HEK293 (cell line): ENCODE measurements around the gene SLFN5.
A peak's percentile ranks its signal among the peaks of the same experiment; 100 is the strongest.

ENCODE experiments used
- CTCF ChIA-PET: fragments of 350-600 bp; formaldehyde crosslinking; extraction: SDS; loops from one replicate; lab custom pipeline; 2021; ENCODE audit warnings: antibody characterized with exemption; lab: Yijun Ruan, JAX
- POLR2A ChIA-PET: fragments of 300-600 bp; formaldehyde crosslinking; extraction: SDS; loops from one replicate; lab custom pipeline; 2020; ENCODE audit warnings: antibody characterized with exemption, inconsistent platforms; lab: Yijun Ruan, JAX
- H3K27ac ChIP-seq: fragments of 200-500 bp; sonication (Bioruptor generic); 2 replicates; pipeline ENCODE4 v1.5.1; 2014; ENCODE audit warnings: low read depth, low read length, control low read depth, inconsistent platforms; ENCODE audit errors: extremely low read depth
- H3K36me3 ChIP-seq, 2 experiments: fragments of 200-500 bp in 1 of 2; sonication (Bioruptor generic) in 1 of 2; 1 replicate in 1 of 2; 2 replicates in 1 of 2; pipeline ENCODE4 v1.5.1; 2014 to 2017; ENCODE audit warnings: inconsistent platforms in 2 of 2, low read length in 2 of 2; ENCODE audit not compliant: control insufficient read depth in 2 of 2, insufficient read depth in 1 of 2
- H3K4me1 ChIP-seq: fragments of 200-500 bp; sonication (Bioruptor generic); 2 replicates; pipeline ENCODE4 v1.5.1; 2014; ENCODE audit warnings: mild to moderate bottlenecking, low read length, inconsistent platforms; ENCODE audit not compliant: control insufficient read depth, insufficient read depth
- H3K4me3 ChIP-seq: 2 replicates; pipeline ENCODE4 v1.5.1; 2011; ENCODE audit warnings: low read depth, mild to moderate bottlenecking, control low read depth, low read length, moderate library complexity
- H3K9me3 ChIP-seq: fragments of 200-500 bp; sonication (Bioruptor generic); 2 replicates; pipeline ENCODE4 v1.5.1; 2014; ENCODE audit warnings: low read depth, low read length, inconsistent platforms; ENCODE audit not compliant: control insufficient read depth, insufficient read depth
- BCL6B ChIP-seq: fragments of 450-650 bp; formaldehyde crosslinking; IDR thresholded peaks from 2 replicates; pipeline ENCODE4 v1.5.1; 2017; ENCODE audit warnings: missing biosample characterization, missing genetic modification characterization
- KLF1 ChIP-seq: fragments of 450-650 bp; formaldehyde crosslinking; IDR thresholded peaks from 2 replicates; pipeline ENCODE4 v1.5.1; 2016; ENCODE audit warnings: missing biosample characterization, missing genetic modification characterization
- KLF17 ChIP-seq: fragments of 450-650 bp; formaldehyde crosslinking; IDR thresholded peaks from 2 replicates; pipeline ENCODE4 v1.5.1; 2016; ENCODE audit warnings: missing biosample characterization, missing genetic modification characterization
- MZF1 ChIP-seq: fragments of 450-650 bp; formaldehyde crosslinking; IDR thresholded peaks from 2 replicates; pipeline ENCODE4 v1.5.1; 2017; ENCODE audit warnings: missing biosample characterization, missing genetic modification characterization, borderline replicate concordance
- OSR2 ChIP-seq: fragments of 450-650 bp; formaldehyde crosslinking; IDR thresholded peaks from 2 replicates; pipeline ENCODE4 v1.5.1; 2016; ENCODE audit warnings: missing biosample characterization, missing genetic modification characterization
- PRDM1 ChIP-seq: fragments of 450-650 bp; formaldehyde crosslinking; IDR thresholded peaks from 2 replicates; pipeline ENCODE4; 2016; ENCODE audit warnings: missing biosample characterization, missing genetic modification characterization
- YY1 ChIP-seq: fragments of 450-650 bp; formaldehyde crosslinking; IDR thresholded peaks from 2 replicates; pipeline ENCODE4 v1.5.1; 2018; ENCODE audit warnings: missing biosample characterization, missing genetic modification characterization
- ZEB2 ChIP-seq: fragments of 450-650 bp; formaldehyde crosslinking; IDR thresholded peaks from 2 replicates; pipeline ENCODE4 v1.5.1; 2016; ENCODE audit warnings: missing biosample characterization, missing genetic modification characterization
- ZFP69B ChIP-seq: fragments of 450-650 bp; formaldehyde crosslinking; IDR thresholded peaks from 2 replicates; pipeline ENCODE4 v1.5.1; 2016; ENCODE audit warnings: missing biosample characterization, missing genetic modification characterization
- ZNF121 ChIP-seq: fragments of 450-650 bp; formaldehyde crosslinking; IDR thresholded peaks from 2 replicates; pipeline ENCODE4 v1.5.1; 2016; ENCODE audit warnings: missing biosample characterization, missing genetic modification characterization
- ZNF133 ChIP-seq: fragments of 450-650 bp; formaldehyde crosslinking; IDR thresholded peaks from 2 replicates; pipeline ENCODE4 v1.5.1; 2016; ENCODE audit warnings: missing biosample characterization, missing genetic modification characterization
- ZNF2 ChIP-seq: fragments of 450-650 bp; formaldehyde crosslinking; IDR thresholded peaks from 2 replicates; pipeline ENCODE4 v1.5.1; 2016; ENCODE audit warnings: missing biosample characterization, missing genetic modification characterization
- ZNF202 ChIP-seq: fragments of 450-650 bp; formaldehyde crosslinking; IDR thresholded peaks from 2 replicates; pipeline ENCODE4 v1.5.1; 2016; ENCODE audit warnings: missing biosample characterization, missing genetic modification characterization, borderline replicate concordance
- ZNF292 ChIP-seq: fragments of 450-650 bp; formaldehyde crosslinking; IDR thresholded peaks from 2 replicates; pipeline ENCODE4 v1.5.1; 2016; ENCODE audit warnings: low read depth, missing biosample characterization, missing genetic modification characterization, borderline replicate concordance
- ZNF324 ChIP-seq: fragments of 450-650 bp; formaldehyde crosslinking; IDR thresholded peaks from 2 replicates; pipeline ENCODE4 v1.5.1; 2016; ENCODE audit warnings: missing biosample characterization, missing genetic modification characterization
- ZNF394 ChIP-seq: fragments of 450-650 bp; formaldehyde crosslinking; IDR thresholded peaks from 2 replicates; pipeline ENCODE4 v1.5.1; 2016; ENCODE audit warnings: missing biosample characterization, missing genetic modification characterization, mild to moderate bottlenecking, moderate library complexity, borderline replicate concordance
- ZNF548 ChIP-seq: fragments of 450-650 bp; formaldehyde crosslinking; IDR thresholded peaks from 2 replicates; pipeline ENCODE4 v1.5.1; 2016; ENCODE audit warnings: missing biosample characterization, missing genetic modification characterization
- ZNF596 ChIP-seq: fragments of 450-650 bp; IDR thresholded peaks from 2 replicates; pipeline ENCODE4 v1.5.0; 2018; ENCODE audit warnings: missing biosample characterization, mild to moderate bottlenecking, missing genetic modification characterization, moderate library complexity
- ZNF629 ChIP-seq: fragments of 450-650 bp; formaldehyde crosslinking; IDR thresholded peaks from 2 replicates; pipeline ENCODE4 v1.5.1; 2017; ENCODE audit warnings: missing biosample characterization, missing genetic modification characterization
- ZNF670 ChIP-seq: fragments of 450-650 bp; formaldehyde crosslinking; IDR thresholded peaks from 2 replicates; pipeline ENCODE4 v1.5.1; 2016; ENCODE audit warnings: missing biosample characterization, missing genetic modification characterization, low read depth
- ZNF704 ChIP-seq: fragments of 450-650 bp; formaldehyde crosslinking; IDR thresholded peaks from 2 replicates; pipeline ENCODE4 v1.5.1; 2016; ENCODE audit warnings: missing biosample characterization, missing genetic modification characterization
- ZNF792 ChIP-seq: fragments of 450-650 bp; formaldehyde crosslinking; IDR thresholded peaks from 2 replicates; pipeline ENCODE4 v1.5.1; 2016; ENCODE audit warnings: missing biosample characterization, missing genetic modification characterization
- ZSCAN16 ChIP-seq: fragments of 450-650 bp; formaldehyde crosslinking; IDR thresholded peaks from 2 replicates; pipeline ENCODE4 v1.5.1; 2016; ENCODE audit warnings: missing biosample characterization, missing genetic modification characterization

Gene SLFN5

GRCh38 chr17:35239823-35240222 is 3.0 kb upstream of the SLFN5 start:
- CTCF ChIA-PET, result interaction anchor here (1.6 kb wide), 1 partner anchor 18 kb away, joined by 4 read pairs; no protein-coding TSS in a partner anchor
- POLR2A ChIA-PET, result interaction anchor here (1.1 kb wide), 1 partner anchor 22 kb away, joined by 4 read pairs; no protein-coding TSS in a partner anchor
- H3K4me3 ChIP-seq, result no peak overlapping the region
- no peak overlapping the region for H3K27ac ChIP-seq
- TF ChIP-seq KLF17 (tag by site-specific recombination), result no peak
- TF ChIP-seq ZNF596 (tag by site-specific recombination), result peak; percentile 94
- no peaks in the 10 kb centered on the region for H3K36me3 ChIP-seq
- H3K9me3 ChIP-seq, result no peaks in the 10 kb centered on the region
- peaks cover 18% of the 10 kb centered on the region for H3K4me1 ChIP-seq

DNA sequence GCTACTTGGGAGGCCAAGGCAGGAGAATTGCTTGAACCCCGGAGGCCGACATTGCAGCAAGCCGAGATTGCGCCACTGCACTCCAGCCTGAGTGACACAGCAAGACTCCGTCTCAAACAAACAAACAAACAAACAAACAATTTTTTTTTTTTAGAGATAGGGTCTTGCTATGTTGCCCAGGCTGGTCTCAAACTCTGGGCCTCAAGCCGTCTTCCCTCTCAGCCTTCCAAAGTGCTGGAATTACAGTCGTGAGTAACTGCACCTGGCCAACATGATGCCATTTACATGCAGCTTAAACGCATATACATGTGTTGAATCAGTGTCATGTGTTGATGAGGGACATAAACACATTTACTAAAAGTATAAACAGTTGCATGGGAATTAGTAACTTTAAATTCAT is 2.0 kb upstream of the SLFN5 start:
- Histone ChIP-seq H3K9me3 (no peaks in the 10 kb centered on the region), H3K4me3 (no peak overlapping the region), H3K4me1 (peaks cover 23% of the 10 kb centered on the region), H3K36me3 (no peaks in the 10 kb centered on the region), H3K27ac (no peak overlapping the region)
- ChIA-PET CTCF (interaction anchor here (1.0 to 1.6 kb wide), 2 partner anchors 17 to 72 kb away, joined by 3 to 4 read pairs; no protein-coding TSS in a partner anchor), POLR2A (interaction anchor here (0.6 to 1.1 kb wide), 4 partner anchors 21 to 99 kb away, joined by 3 to 6 read pairs (median 4); no protein-coding TSS in a partner anchor)
- TF ChIP-seq ZNF133 (tag by site-specific recombination), result peak; percentile 15; the same call in 1 of the 2 replicates
- TF ChIP-seq KLF1 (tag by site-specific recombination), result no peak
- no peak for TF ChIP-seq ZNF2 (tag by site-specific recombination)
- TF ChIP-seq ZNF121, result peak; percentile 76
- TF ChIP-seq ZEB2 (tag by site-specific recombination), result no peak
- TF ChIP-seq ZNF548 (tag by site-specific recombination), result no peak

DNA sequence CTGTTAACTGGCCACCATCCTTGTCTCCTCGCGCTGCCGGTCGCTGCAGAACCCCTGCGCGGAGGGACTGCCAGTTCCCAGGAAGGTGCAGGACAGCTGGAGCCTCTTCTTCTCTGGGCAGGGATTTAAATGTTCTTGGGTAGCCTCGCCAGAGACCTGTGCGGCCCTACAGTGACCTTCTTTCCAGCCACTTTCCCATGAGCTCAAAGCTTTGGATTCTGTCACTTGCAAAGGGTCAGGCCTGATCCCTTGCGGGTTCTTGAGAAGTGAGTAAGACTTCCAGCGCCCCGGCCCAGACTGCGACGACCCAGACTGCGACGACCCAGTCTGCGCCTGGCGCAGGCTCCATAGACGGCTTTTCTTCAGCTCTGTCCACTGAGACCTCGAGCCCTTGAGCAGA is 1.4 kb upstream of the SLFN5 start:
- H3K4me3 ChIP-seq, result no peak overlapping the region
- H3K4me1 ChIP-seq, result peaks cover 23% of the 10 kb centered on the region
- POLR2A ChIA-PET, result interaction anchor here (0.6 to 3.2 kb wide), 2 partner anchors 16 to 77 kb away, joined by 5 to 27 read pairs; no protein-coding TSS in a partner anchor

DNA sequence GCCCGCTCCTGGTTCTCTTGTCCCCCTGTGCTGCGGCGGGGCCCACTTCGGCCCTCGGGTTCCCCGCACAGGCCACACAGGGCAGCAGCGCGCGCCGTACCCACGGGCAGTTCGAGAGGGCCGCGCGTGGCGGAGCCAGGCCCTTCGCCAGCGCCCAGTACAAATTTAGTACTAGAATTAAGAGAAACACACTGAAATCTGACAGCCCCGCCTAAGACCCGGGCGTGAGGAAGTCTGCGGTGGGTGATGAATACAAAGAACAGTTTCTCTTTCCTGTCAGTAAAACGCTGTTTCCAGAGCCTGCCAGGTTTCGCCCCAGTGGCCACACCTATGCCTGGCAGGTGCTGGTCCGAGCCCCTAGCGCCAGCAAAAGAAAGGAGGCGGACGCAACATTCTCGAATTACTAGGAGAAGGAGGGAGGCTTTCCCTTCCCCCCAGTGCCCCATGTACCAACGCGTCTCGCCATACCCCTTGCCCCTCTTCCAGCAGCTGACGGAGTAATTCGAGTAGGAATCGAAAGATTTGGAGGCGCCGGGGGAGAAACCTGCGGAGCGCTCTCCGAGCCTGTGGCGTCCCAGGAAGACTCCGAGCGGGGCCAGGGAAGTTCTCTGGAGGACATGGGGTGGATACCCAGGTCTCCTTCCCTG is 591 bp upstream of the SLFN5 start:
- POLR2A ChIA-PET, result interaction anchor here (0.5 to 3.2 kb wide), 7 partner anchors 11 to 715 kb away, joined by 3 to 27 read pairs (median 4); partner anchors contain the start of genes PEX12 and SLFN11
- TF ChIP-seq BCL6B (tag by site-specific recombination) (no peak), KLF1 (tag by site-specific recombination) (peak; percentile 38; the same call in 1 of the 2 replicates), OSR2 (tag by site-specific recombination) (no peak), ZNF629 (tag by site-specific recombination) (no peak), ZFP69B (tag by site-specific recombination) (peak; percentile 47; the same call in 1 of the 2 replicates), ZSCAN16 (tag by site-specific recombination) (0 out of 2 replicates have a peak, but pooled peaks have one; percentile 54), MZF1 (tag by site-specific recombination) (no peak), ZNF324 (tag by site-specific recombination) (no peak), YY1 (no peak), ZNF670 (no peak), ZNF292 (no peak), ZNF2 (tag by site-specific recombination) (no peak), PRDM1 (tag by site-specific recombination) (peak; percentile 69), ZNF792 (tag by site-specific recombination) (no peak)

More for the DNA sequence above, 1.4 kb upstream of the SLFN5 start:
- CTCF ChIA-PET, result interaction anchor here (0.6 to 1.0 kb wide), 3 partner anchors 7 to 289 kb away, joined by 3 to 4 read pairs (median 3); no protein-coding TSS in a partner anchor
- H3K9me3 ChIP-seq, result no peaks in the 10 kb centered on the region
- H3K36me3 ChIP-seq, result no peaks in the 10 kb centered on the region
- no peak overlapping the region for H3K27ac ChIP-seq
- TF ChIP-seq ZNF704 (tag by site-specific recombination) (no peak), ZNF202 (tag by site-specific recombination) (no peak), ZNF394 (tag by site-specific recombination) (no peak), ZNF324 (tag by site-specific recombination) (no peak)

More for the DNA sequence above, 591 bp upstream of the SLFN5 start:
- Histone ChIP-seq H3K4me1 (peaks cover 23% of the 10 kb centered on the region), H3K9me3 (no peaks in the 10 kb centered on the region), H3K4me3 (peak overlapping the region; percentile 76), H3K27ac (peak overlapping the region; percentile 93), H3K36me3 (peaks cover 0 to 3% of the 10 kb centered on the region in 2 experiments; a peak in 1 of 3 replicates)
- CTCF ChIA-PET, result interaction anchor here (0.6 to 1.3 kb wide), 2 partner anchors 10 to 289 kb away, joined by 4 to 7 read pairs; no protein-coding TSS in a partner anchor
